Karpas-422 (cell line): ENCODE results near the gene TMEM219. TPM values are rescaled to one million over a fixed set of nuclear protein-coding genes. Genes with fewer than 3 reads are reported as not detected.
"Not testable (repeated sequence)": the region's sequence is repeated elsewhere in the genome, so short reads cannot be mapped to it uniquely, and the experiment has no call there.

Experiments used
- DNase-seq: peaks from one replicate; pipeline ENCODE4 v3.0.0-alpha.2; 2015
- H2AFZ ChIP-seq: fragments of 200-600 bp; sonication (generic); 2 replicates; pipeline ENCODE4 v1.6.1; 2014; ENCODE audit warnings: antibody characterized with exemption, low read length, mixed read lengths
- H3K27ac ChIP-seq: fragments of 200-600 bp; sonication (generic); 2 replicates; pipeline ENCODE4 v1.5.1; 2014; ENCODE audit warnings: mild to moderate bottlenecking, low read length, moderate library complexity
- H3K27me3 ChIP-seq: fragments of 200-600 bp; sonication (generic); 2 replicates; pipeline ENCODE4 v1.6.1; 2014; ENCODE audit warnings: low read length, mixed read lengths
- H3K36me3 ChIP-seq: fragments of 200-600 bp; sonication (generic); 2 replicates; pipeline ENCODE4 v1.6.1; 2014; ENCODE audit warnings: low read length, mixed read lengths; ENCODE audit not compliant: insufficient read depth
- H3K4me1 ChIP-seq: fragments of 200-600 bp; sonication (generic); 2 replicates; pipeline ENCODE4 v1.6.1; 2014; ENCODE audit warnings: mild to moderate bottlenecking, low read length, mixed read lengths
- H3K4me2 ChIP-seq: fragments of 200-600 bp; sonication (generic); 2 replicates; pipeline ENCODE4 v1.6.1; 2014; ENCODE audit warnings: low read length, low read depth, mild to moderate bottlenecking; ENCODE audit not compliant: poor library complexity, severe bottlenecking
- H3K4me3 ChIP-seq: fragments of 200-600 bp; sonication (generic); 2 replicates; pipeline ENCODE4 v1.5.1; 2014; ENCODE audit warnings: mild to moderate bottlenecking, antibody characterized with exemption, low read length, mixed read lengths
- H3K79me2 ChIP-seq: fragments of 200-600 bp; sonication (generic); 2 replicates; pipeline ENCODE4 v1.6.1; 2014; ENCODE audit warnings: mild to moderate bottlenecking, low read length, mixed read lengths
- H3K9ac ChIP-seq: fragments of 200-600 bp; sonication (generic); 2 replicates; pipeline ENCODE4 v1.6.0; 2014; ENCODE audit warnings: low read length
- H3K9me2 ChIP-seq: fragments of 200-600 bp; sonication (generic), shearing (Covaris generic); replicated peaks from 2 replicates; pipeline ENCODE4 v1.6.0; 2014; ENCODE audit warnings: mild to moderate bottlenecking, low read length, moderate library complexity; ENCODE audit not compliant: insufficient read depth
- H3K9me3 ChIP-seq: fragments of 300-700, 200-600 bp; sonication (generic); 2 replicates; pipeline ENCODE4 v1.6.1; 2014; ENCODE audit warnings: low read length, mixed read lengths
- H4K20me1 ChIP-seq: fragments of 200-600 bp; sonication (generic); 2 replicates; pipeline ENCODE4 v1.6.1; 2014; ENCODE audit warnings: mild to moderate bottlenecking, antibody characterized with exemption, low read length, low read depth; ENCODE audit not compliant: insufficient read depth
- total RNA-seq: library from RNA; depleted of rRNA; stranded (reverse); fragments of >200 nt; shearing (Covaris generic); gene quantifications from 2 replicates; pipeline ENCODE4 v1.2.3, GENCODE V29; 2014; ENCODE audit warnings: low replicate concordance

Gene TMEM219
- total RNA-seq, 1 experiment from 2014 or later, result 120 TPM

DNA sequence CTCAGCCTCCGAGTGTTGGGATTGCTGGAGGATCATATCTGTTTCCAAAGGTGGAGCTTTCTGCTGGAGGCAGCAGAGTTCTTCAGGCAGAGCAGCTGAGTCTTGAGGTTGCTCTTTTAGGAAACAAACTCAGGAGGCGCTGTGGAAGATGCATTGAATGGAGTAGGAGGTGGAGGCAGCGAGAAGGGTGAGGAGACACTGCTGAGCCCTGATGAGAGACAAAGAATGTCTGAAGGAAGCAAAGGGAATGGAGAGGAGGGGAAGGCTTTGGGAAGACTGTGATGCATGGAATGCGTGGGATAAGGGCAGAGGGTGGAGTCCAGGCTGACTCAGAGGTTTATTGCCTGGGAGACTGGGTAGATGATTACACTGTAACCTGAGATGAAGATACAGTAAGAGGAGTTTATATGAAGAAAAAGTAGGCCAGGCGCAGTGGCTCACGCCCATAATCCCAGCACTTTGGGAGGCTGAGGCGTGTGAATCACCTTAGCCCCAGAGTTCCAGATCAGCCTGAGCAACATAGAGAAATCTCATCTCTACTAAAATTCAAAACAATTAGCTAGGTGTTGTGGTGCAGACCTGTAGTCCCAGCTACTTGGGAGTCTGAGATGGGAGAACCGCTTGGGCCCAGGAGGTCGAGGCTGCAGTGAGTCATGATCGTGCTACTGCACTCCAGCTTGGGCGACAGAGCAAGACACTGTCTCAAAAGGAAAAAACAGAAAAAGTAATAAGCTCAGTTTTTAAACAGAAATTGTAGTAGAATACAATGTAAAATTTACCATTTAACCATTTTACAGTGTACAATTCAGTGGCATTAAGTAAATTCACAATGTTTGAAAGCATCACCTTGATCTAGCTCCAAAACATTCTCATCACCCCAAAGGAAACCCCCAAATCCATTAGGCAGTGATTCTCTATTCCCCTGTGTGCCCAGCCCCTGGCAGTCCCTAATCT is 17.8 kb upstream of the TMEM219 start:
- no peaks in the 10 kb centered on the region for H3K9me2 ChIP-seq
- no peaks in the 10 kb centered on the region for H3K9me3 ChIP-seq
- H3K9ac ChIP-seq, result 0 out of 2 replicates have a peak overlapping the region, but pooled peaks have one; percentile 8
- no peaks in the 10 kb centered on the region for H3K27me3 ChIP-seq
- H3K79me2 ChIP-seq, result no peaks in the 10 kb centered on the region
- H3K4me2 ChIP-seq, result peak overlapping the region; percentile 16
- H4K20me1 ChIP-seq, result no peaks in the 10 kb centered on the region
- peaks cover 4% of the 10 kb centered on the region for H3K4me1 ChIP-seq
- no peaks in the 10 kb centered on the region for H3K36me3 ChIP-seq
- H2AFZ ChIP-seq, result no peak overlapping the region; the same call in 1 of the 2 replicates
- no peak overlapping the region for H3K27ac ChIP-seq
- no peak for DNase-seq
- no peak overlapping the region for H3K4me3 ChIP-seq

DNA sequence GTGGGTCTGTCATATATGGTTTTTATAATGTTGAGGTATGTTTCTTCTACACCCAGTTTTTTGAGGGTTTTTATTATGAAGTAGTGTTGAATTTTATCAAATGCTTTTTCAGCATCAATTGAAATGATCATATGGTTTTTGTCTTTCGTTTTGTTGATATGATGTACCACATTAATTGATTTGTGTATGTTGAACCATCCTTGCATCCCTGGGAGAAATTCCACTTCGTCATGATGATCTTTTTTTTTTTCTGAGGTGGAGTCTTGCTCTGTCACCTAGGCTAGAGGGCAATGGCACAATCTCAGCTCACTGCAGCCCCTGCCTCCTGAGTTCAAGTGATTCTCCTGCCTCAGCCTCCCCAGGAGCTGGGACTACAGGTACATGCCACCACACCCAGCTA is 14.0 kb upstream of the TMEM219 start:
- Histone ChIP-seq H3K27ac (no peak overlapping the region), H3K4me1 (peaks cover 4% of the 10 kb centered on the region), H3K9ac (no peak overlapping the region), H2AFZ (no peak overlapping the region), H3K36me3 (no peaks in the 10 kb centered on the region), H3K79me2 (no peaks in the 10 kb centered on the region), H4K20me1 (no peaks in the 10 kb centered on the region), H3K9me2 (no peaks in the 10 kb centered on the region), H3K4me3 (no peak overlapping the region), H3K27me3 (no peaks in the 10 kb centered on the region), H3K9me3 (no peaks in the 10 kb centered on the region; the same call in 1 of the 2 replicates), H3K4me2 (no peak overlapping the region)
- no peak for DNase-seq

DNA sequence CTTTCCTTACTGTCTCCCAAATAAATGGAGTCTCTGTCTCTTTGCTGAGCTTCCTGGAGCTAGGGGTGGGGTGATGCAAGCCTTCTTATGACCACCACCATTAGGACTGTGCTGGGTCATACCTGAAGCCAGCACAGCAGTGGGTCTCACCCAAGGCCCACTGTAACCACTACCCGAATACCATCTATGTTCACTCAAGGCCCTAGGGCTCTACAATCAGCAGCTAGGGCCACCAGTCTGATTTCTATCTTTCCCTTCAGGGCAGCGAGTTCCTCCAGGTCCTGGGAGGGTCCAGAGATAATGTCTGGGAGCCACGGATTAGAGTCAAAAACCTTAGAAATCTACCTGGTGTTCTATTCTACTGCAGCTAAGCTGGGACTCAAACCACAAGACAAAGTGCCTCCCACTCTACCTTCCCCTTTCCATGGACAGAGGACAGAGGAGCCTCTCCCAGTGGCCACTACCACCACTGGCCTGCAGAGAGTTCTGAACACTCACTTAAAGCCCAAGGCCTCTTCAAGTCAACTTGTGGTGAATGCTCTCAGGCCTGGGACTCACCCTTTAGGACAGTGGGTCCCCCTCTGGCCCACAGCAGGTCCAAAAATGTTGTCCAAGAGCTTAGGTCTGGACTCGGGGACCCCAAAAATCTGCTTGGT is 10.9 kb upstream of the TMEM219 start:
- H3K9me3 ChIP-seq, result no peaks in the 10 kb centered on the region; the same call in 1 of the 2 replicates
- H3K79me2 ChIP-seq, result no peaks in the 10 kb centered on the region
- H3K9me2 ChIP-seq, result no peaks in the 10 kb centered on the region
- H3K4me1 ChIP-seq, result peaks cover 6% of the 10 kb centered on the region
- no peaks in the 10 kb centered on the region for H3K27me3 ChIP-seq
- no peak overlapping the region for H3K4me3 ChIP-seq
- no peak overlapping the region for H2AFZ ChIP-seq
- H3K4me2 ChIP-seq, result no peak overlapping the region
- H4K20me1 ChIP-seq, result no peaks in the 10 kb centered on the region
- H3K36me3 ChIP-seq, result no peaks in the 10 kb centered on the region
- no peak overlapping the region for H3K9ac ChIP-seq
- no peak overlapping the region for H3K27ac ChIP-seq
- no peak for DNase-seq

DNA sequence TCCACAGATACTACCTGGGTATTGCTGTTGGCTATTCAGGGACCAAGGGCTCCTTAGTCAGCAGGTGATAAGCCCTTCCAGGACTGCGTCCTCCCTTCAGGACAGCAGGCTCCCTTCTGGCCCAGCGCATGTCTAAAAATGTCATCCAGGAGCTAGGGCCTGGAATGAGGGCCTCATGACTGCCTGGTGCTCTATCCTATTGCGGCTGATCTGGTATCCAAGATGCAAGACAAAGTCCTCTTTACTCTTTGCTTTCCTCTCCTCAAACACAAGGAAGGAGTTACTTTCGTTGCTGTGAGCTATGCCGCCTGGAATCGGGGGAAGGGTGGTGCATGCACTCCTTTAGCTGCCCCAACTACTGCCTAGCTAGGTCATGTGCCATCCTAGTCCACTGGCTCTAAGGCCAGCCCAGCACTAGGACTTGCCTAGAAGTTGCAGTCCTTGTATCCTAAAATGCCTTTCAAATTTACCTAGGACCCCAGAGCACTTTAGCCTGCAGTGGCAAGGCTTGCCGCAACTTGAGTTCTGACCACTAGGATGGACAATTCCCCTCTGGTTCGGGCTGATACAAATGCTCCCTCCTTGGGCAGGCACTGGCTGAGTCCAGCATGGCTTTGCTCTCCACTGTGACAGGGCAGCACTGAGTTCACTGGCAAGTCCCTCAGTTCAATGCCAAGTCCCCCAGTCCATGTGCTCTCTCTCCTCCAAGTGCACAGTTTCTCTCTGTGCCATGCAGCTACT is 10.1 kb upstream of the TMEM219 start:
- DNase-seq, result no peak
- Histone ChIP-seq H3K9me2 (no peaks in the 10 kb centered on the region), H3K79me2 (no peaks in the 10 kb centered on the region), H3K4me2 (no peak overlapping the region), H2AFZ (no peak overlapping the region), H3K9me3 (no peaks in the 10 kb centered on the region; the same call in 1 of the 2 replicates), H3K27ac (no peak overlapping the region), H3K9ac (no peak overlapping the region), H4K20me1 (no peaks in the 10 kb centered on the region), H3K27me3 (no peaks in the 10 kb centered on the region), H3K36me3 (no peaks in the 10 kb centered on the region), H3K4me3 (no peak overlapping the region), H3K4me1 (peaks cover 6% of the 10 kb centered on the region)

DNA sequence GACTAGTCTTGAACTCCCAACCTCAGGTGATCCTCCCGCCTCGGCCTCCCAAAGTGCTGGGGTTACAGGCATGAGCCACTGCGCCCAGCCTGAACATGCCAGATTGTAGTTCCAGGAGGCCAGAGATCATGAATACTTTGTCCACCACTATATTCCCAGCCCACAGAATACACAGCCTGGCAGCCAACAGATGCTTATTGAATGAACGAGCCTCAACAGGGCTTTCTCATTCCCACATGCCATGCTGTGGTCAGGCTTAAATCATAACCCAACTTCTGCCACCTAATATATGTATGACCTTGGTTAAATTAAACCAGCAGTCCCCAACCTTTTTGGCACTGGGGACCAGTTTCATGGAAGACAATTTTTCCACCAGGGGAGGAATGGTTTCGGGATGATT is 3.1 kb upstream of the TMEM219 start:
- no peak for DNase-seq
- H3K36me3 ChIP-seq, result no peaks in the 10 kb centered on the region
- H3K27me3 ChIP-seq, result no peaks in the 10 kb centered on the region
- H3K79me2 ChIP-seq, result peaks cover 12% of the 10 kb centered on the region
- H3K4me3 ChIP-seq, result no peak overlapping the region
- H3K9ac ChIP-seq, result no peak overlapping the region
- no peak overlapping the region for H3K4me2 ChIP-seq
- H3K9me2 ChIP-seq, result no peaks in the 10 kb centered on the region
- no peak overlapping the region for H3K27ac ChIP-seq
- no peaks in the 10 kb centered on the region for H4K20me1 ChIP-seq
- H3K9me3 ChIP-seq, result no peaks in the 10 kb centered on the region
- H3K4me1 ChIP-seq, result peaks cover 23% of the 10 kb centered on the region
- no peak overlapping the region for H2AFZ ChIP-seq

DNA sequence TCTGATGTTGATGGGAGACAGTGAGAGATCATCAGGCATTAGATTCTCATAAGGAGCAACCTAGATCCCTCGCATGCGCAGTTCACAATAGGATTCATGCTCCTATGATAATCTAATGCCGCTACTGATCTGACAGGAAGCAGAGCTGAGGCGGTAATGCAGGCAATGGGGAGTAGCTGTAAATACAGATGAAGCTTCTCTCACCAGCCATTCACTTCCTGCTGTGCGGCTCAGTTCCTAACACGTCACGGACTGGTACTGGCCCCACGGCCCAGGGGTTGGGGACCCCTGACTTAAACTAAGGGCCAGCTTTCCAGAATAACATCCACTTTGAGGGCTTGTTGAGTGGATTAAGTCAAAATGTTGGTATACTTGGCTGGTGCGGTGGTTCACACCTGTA is 2.6 kb upstream of the TMEM219 start:
- H2AFZ ChIP-seq, result no peak overlapping the region
- no peaks in the 10 kb centered on the region for H3K9me3 ChIP-seq
- H3K4me2 ChIP-seq, result no peak overlapping the region
- H4K20me1 ChIP-seq, result no peaks in the 10 kb centered on the region
- no peak overlapping the region for H3K4me3 ChIP-seq
- peaks cover 12% of the 10 kb centered on the region for H3K79me2 ChIP-seq
- DNase-seq, result no peak
- H3K4me1 ChIP-seq, result peaks cover 23% of the 10 kb centered on the region
- no peaks in the 10 kb centered on the region for H3K9me2 ChIP-seq
- no peak overlapping the region for H3K27ac ChIP-seq
- no peak overlapping the region for H3K9ac ChIP-seq
- H3K36me3 ChIP-seq, result no peaks in the 10 kb centered on the region
- no peaks in the 10 kb centered on the region for H3K27me3 ChIP-seq

DNA sequence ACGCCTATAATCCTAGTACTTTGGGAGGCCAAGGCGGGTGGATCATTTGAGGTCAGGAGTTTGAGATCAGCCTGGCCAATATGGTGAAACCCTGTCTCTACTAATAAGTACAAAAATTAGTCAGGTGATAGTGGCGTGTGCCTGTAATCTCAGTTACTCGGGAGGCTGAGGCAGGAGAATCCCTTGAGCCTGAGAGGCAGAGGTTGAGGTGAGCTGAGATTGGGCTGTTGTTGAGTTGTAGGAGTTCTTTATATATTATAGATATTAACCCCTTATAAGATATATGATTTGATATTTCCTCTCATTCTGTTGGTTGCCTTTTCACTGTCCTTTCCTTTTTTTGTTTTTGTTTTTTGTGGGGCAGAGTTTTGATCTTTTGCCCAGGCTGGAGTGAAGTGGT is 2.1 kb upstream of the TMEM219 start:
- H3K9me3 ChIP-seq, H4K20me1 ChIP-seq, H3K4me2 ChIP-seq, H3K36me3 ChIP-seq, H3K9me2 ChIP-seq, H2AFZ ChIP-seq, H3K27me3 ChIP-seq, H3K9ac ChIP-seq, DNase-seq, H3K27ac ChIP-seq, H3K4me3 ChIP-seq: not testable (repeated sequence)
- Histone ChIP-seq H3K79me2 (peaks cover 12% of the 10 kb centered on the region), H3K4me1 (peaks cover 21% of the 10 kb centered on the region)

DNA sequence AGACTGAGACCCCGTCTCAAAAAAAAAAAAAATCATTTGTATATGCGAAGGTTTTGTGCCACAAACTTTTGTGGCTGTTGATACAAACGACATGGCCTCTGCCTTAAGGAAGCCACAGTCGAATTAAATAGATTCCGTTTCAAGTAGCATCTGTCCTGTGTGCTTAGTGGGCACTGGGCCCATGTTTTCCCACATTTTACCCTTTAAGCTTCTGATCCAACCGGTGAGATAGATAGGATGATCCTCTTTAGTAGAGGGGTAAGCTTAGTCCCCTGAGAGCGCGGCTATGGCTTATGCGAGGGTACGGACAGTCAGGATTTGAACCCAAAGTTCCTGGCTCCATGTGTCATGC is 776 bp upstream of the TMEM219 start:
- Histone ChIP-seq H3K4me3 (peak overlapping the region; percentile 97), H3K27ac (no peak overlapping the region), H3K36me3 (no peaks in the 10 kb centered on the region), H3K4me2 (peak overlapping the region; percentile 99), H3K4me1 (peaks cover 17% of the 10 kb centered on the region), H3K9ac (peak overlapping the region; percentile 89), H3K9me3 (no peaks in the 10 kb centered on the region), H3K27me3 (no peaks in the 10 kb centered on the region), H4K20me1 (no peaks in the 10 kb centered on the region), H3K79me2 (peaks cover 12% of the 10 kb centered on the region), H3K9me2 (no peaks in the 10 kb centered on the region), H2AFZ (peak overlapping the region; percentile 46)
- no peak for DNase-seq
